ENCODE results near the gene ERICH2.

ERICH2 gene

DNA sequence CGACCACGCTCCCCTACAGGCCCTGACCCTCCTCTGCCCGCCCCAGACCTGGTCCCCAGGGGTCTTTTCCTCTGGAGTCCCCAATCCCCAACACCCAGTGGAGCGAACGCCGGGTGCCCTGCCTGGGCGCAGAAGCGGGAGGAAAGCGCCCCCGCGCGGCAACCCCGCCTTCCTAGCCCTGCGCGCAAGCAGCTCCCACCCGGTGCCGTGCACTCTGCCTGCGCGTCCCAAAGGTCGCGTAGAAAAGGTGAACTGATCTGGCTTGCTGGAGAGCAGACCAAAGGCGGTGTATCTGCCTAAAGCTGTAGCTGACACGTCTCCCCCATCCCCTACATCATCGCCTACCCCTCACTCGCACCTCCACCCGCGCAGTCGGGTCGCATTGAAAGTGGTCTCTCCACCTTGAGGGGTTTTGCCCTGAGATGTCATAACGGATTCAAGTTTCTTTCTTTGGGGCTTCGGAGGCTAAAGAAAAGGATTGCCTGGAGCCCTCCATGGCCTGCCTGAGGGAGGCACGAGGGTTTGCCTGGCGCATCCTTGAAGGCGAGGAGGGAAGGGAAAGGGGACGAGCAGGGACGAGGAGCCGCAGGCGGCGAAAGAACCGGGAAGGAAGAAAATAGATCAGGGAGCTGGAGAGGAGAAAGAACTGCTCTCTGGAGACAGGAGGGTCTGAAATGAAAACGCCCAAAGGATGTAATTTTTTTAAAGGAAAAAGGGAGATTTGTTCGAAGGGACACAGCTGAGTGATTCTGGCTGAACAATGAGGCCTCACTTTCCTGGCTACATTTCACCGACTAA lies 52.3 kb downstream of the ERICH2 start:
- TF ChIP-seq CTCF (conservative IDR thresholded peaks at IDR 0.05; ENCODE audit: low read depth) = no peak
- ChIA-PET CTCF (interaction anchor here (0.5 kb wide), 1 partner anchor 587 kb away, joined by 5 read pairs; no protein-coding TSS in a partner anchor), POLR2A (ENCODE audit: low non-redundant PET) (no interaction called here)
- no peak for DNase-seq (ENCODE audit: low spot score)
- no peak overlapping the region for H3K27ac ChIP-seq

DNA sequence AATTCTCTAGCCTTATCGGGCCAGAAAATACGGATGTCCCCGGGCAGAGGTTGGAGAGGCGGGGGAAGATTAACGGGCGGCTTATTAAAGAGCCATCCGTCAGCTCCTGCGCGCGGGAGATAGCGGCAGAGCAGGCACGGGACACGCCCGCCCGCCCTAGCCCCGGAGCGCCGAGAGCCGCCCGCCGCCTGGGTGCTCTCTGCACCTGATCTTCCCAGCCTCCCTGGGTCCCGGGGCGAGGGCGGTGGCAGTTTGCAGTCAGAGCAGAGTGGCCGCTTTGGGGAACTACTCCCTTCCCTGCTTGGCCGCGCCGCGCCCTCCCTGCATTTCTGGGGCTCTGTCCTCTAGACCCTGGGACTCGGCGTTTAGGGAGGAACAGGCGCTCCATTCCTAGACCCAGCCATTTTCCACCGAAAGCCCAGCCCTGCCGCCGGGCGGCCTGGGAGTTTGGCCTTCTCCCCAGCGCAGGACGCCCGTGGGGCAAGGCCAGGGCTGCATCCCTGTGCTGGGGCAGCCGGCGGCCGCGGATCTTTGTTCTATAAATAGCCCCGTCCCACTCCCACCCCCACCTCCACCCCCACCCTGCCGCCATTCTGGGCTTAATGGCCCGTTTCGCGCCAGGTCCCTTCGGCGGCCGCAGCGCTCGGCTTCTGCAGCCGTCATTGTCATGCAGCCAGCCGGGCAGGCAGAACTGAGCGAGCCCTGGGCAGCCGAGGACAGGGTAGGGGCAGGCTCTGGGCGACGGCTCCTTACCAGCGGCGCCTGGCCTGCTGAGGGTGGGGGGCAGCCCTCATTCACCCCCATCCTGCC lies 53.1 kb downstream of the ERICH2 start:
- no peak for DNase-seq (ENCODE audit: low spot score)
- no peak for TF ChIP-seq CTCF (conservative IDR thresholded peaks at IDR 0.05; ENCODE audit: low read depth)
- CTCF ChIA-PET = no interaction called here
- POLR2A ChIA-PET (ENCODE audit: low non-redundant PET) = no interaction called here
- no peak overlapping the region for H3K27ac ChIP-seq

DNA sequence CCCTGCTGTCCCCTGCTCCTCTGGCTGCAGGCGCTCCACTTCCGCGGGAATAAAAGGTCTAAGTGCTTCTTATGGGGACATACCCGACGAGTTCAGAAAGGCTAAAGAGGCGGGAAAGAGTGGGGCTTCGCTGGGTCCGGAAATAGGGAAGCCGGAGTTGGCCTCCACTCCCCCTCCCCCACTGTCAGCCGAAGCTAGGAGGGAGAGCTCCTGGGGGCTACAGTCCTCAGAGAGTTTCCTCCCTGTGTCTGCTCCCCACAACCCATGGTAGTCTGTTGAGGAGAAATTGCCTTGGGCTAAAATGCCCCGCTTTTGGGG lies 53.7 kb downstream of the ERICH2 start:
- TF ChIP-seq CTCF (conservative IDR thresholded peaks at IDR 0.05; ENCODE audit: low read depth) = no peak
- CTCF ChIA-PET = no interaction called here
- DNase-seq (ENCODE audit: low spot score) = no peak
- H3K27ac ChIP-seq = no peak overlapping the region
- POLR2A ChIA-PET (ENCODE audit: low non-redundant PET) = no interaction called here

- TF ChIP-seq CTCF (conservative IDR thresholded peaks at IDR 0.05; ENCODE audit: low read depth) = no peak
- POLR2A ChIA-PET (ENCODE audit: low non-redundant PET) = no interaction called here
- no peak for DNase-seq (ENCODE audit: low spot score)
- H3K27ac ChIP-seq = no peak overlapping the region
- CTCF ChIA-PET = interaction anchor here (1.5 kb wide), 1 partner anchor 9 kb away, joined by 9 read pairs; no protein-coding TSS in a partner anchor
Measured at GRCh38 chr2:170824526-170825015, 54.4 kb downstream of the ERICH2 start.

GRCh38 chr2:170827841-170828532 lies 57.8 kb downstream of the ERICH2 start:
- ChIA-PET CTCF (no interaction called here), POLR2A (ENCODE audit: low non-redundant PET) (no interaction called here)
- DNase-seq (ENCODE audit: low spot score) = no peak
- no peak overlapping the region for H3K27ac ChIP-seq
- no peak for TF ChIP-seq CTCF (conservative IDR thresholded peaks at IDR 0.05; ENCODE audit: low read depth)

DNA sequence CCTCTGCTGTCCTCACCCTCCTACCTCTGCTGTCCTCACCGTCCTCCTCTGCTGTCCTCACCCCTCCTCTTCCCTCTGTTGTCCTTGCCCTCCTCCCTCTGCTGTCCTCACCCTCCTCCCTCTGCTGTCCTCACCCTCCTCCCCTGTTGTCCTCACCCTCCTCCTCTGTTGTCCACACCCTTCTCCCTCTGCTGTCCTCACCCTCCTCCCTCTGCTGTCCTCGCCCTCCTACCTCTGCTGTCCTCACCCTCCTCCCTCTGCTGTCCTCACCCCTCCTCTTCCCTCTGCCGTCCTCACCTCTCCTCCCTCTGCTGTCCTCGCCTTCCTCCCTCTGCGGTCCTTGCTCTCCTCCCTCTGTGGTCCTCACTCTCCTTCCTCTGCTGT lies 58.3 kb downstream of the ERICH2 start:
- CTCF ChIA-PET = no interaction called here
- no peak overlapping the region for H3K27ac ChIP-seq
- POLR2A ChIA-PET (ENCODE audit: low non-redundant PET) = no interaction called here
- no peak for TF ChIP-seq CTCF (conservative IDR thresholded peaks at IDR 0.05; ENCODE audit: low read depth)
- DNase-seq (ENCODE audit: low spot score) = no peak
